Suppressor macrophage treated with lipopolysaccharide for 1 hour (primary cell): ENCODE measurements around the gene GALNT2.

Source experiments
- DNase-seq, 3 donors: peaks; one replicate each; pipeline ENCODE4 v3.0.0-alpha.2; 2020 to 2022

The GALNT2 gene

GRCh38 chr1:230073371-230074035, 6.5 kb downstream of the GALNT2 start:
- DNase-seq, result peak in 2 of 3 donors; percentile 23 to 27

DNA sequence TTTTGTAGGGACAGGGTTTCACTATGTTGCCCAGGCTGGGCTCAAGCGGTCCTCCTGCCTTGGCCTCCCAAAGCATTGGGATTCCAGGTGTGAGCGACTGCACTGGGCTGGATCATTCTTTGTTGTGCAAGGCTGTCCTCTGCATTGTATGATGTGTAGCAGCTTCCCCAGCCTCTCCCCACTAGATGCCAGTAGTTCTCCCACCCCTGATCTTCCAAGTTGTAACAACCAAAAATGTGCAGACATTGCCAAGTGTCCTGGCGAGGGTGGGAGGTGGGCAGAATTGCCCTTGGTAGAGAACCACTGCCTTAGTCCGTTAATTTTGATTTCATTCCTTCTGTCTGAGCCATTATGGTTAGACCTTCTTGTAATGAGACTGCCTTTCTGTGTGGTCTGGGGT, 7.2 kb downstream of the GALNT2 start:
- DNase-seq, result no peak

DNA sequence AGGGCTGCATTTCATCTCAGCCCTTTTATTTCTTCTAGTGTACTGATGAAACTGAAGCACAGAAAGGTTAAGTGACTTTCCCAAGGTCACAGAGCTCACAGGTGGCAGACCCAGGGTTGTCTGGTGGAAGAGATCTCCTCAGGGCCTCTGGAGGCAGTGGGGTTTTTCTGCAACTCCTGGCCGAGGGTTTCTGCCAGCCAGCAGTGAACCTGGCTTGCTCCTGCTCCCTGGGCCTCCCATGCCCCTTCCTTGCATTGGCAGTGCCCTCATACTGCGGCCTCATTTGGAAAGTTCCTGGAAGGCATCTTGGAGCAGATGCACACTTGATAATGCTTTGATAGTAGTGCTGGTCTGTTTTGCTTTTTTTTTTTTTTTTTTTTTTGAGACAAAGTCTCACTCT, 7.7 kb downstream of the GALNT2 start:
- DNase-seq, result no peak

- no peak for DNase-seq
Measured at GRCh38 chr1:230076121-230076520, 9.1 kb downstream of the GALNT2 start.

DNA sequence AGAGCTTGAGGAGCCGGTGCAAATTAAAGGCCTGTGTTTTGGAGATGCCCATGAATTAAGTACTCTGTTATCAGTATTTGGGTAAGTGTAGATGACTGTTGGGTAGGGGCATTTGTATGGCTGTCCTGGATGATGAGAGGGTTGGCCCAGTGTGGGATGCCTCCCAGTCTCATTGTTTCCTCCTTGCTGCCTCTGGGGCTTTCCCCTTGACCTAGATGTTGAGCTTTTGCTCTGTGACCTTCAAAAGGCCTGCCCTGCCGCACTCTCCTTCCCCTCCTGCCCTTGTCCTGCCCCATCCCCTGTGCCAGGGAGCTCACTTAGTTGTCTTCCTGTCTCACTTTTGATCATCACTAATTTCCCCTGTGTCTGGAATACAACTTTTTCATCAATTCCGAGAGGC, 10.0 kb downstream of the GALNT2 start:
- peak in 2 of 3 donors; percentile 17 to 27 for DNase-seq

DNA sequence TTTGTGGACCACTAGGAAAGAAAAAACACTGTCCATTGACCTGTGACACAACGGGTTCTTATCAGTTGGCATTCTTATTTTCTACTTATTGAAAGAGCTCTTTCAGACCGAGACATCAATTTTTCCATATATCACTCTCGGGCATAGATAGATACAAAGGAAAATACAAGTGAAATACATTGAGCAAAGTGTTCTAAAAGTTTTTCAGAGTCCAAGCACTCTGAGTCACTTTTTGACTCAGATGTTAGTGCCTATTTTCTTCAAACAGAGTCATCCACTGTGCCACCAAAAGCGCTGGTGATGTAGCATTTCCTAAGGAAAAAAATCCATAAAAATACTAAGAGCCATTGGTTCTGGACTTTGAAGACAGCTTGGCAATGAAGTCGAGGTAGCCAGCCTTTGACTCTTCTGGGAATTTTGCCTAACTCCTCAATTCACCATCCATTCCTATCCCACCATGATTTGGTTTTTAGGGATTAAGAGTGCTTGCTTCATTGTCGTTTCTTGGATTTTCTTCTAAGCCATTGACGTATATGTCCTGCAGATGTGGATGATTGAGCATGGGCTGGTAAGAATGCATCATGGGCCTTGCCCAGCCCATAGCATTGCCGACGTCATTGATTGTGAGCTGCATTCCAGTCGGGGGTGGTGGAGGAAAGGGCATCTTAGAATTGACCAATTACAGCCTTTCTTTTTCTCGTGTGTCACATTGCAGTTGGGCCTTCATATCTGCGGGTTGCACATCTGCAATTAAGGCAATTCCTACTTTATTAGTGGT, 10.6 kb downstream of the GALNT2 start:
- peak in 2 of 3 donors; percentile 17 to 25 for DNase-seq

DNA sequence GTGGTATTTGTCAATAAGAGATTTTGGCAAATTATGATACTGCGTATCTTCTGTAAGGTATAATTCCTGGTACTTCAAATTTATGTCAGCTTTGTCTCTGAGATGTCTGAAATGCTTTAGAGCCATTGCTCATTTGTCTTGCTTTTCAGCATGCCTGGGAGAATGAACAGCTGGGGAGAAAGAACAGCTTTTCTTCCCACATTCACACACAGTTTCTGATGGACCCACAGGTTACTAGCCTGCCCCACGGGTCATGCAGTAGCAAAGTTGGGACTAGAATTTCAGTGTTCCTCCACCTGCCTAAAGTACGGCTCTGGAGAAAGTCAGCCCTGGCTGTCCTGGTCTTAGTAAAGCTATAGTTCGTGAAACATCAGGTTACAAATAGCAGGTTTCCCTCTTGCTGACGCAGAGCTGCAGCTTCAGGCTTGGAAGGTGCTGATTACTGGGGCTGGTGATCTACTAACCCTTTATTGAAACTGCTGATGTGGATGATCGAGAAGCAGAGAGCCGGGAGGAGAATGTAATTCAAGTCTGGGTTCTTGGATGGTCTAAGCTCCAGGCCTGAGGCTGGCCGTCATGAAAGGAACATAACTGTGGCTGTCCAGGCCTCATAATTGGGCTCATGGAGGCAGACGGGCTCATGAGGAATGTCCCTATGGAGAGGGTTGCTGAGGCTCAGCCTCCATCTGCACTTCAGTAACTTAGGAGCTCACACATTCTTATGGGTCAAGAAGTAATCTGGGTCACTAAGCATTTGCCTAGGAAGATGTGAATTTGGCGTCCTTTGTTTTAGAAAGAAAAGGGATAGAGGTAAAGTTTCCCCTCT, 12.4 kb downstream of the GALNT2 start:
- DNase-seq, result no peak

DNA sequence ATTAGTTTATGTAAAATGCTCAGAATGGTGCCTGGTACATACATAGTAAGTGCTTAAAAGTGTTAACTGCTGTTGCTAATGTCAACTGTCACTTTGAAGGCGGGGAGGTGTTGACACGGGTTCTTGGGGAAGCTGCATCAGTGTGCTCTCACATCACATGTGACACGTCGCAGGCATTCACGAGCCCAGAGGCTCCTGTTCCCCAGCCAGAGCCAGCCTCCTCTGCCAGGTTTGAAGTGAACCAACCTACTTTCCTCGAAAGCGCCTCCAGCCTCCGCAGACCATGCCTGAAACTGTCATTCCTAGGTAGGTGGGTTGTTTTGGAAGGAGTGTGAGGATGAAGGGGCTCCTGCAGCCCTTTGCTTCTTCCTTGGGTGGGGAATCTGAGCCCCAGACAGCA, 13.8 kb downstream of the GALNT2 start:
- DNase-seq, result no peak

DNA sequence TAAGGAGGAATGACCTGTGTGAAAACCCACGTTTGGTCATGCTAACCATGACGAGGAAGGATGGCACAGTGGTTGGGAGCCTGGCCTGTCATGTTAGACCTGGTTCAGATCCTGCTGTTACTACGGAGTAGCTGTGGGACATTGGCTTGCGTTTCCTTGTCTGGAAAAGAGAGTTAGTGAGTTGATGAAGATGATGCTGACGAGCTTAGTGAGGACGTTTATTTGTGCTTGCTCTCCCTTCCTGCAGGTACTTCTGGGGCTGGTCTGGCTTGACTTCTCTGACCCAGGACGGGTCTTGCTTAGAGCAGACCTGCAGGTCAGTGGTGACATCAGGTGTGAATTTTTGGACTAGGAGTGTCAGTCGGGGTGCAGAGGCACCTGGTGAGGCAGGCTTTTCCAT, 14.7 kb downstream of the GALNT2 start:
- DNase-seq, result no peak

DNA sequence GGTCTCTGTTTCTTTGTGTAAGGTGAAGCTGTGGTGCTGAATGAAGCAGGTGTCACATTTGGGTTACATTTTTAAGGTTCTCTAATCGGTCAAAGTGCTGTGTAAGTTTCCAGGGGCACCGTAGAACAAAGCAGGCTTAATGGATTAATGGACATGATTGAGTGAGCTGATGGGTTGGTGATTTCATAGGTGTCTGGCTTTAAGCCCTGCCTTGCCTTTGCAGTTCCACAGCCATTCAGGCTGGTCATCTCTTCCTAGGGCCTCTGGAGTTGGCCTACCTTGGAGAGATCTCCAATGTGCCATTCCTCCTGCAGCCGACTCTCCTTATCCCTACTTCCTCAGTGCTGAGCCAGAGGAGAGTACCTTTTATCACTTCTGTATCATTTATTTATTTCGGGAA, 15.2 kb downstream of the GALNT2 start:
- no peak for DNase-seq

GRCh38 chr1:230083053-230083452, 16.0 kb downstream of the GALNT2 start:
- DNase-seq, result no peak

DNA sequence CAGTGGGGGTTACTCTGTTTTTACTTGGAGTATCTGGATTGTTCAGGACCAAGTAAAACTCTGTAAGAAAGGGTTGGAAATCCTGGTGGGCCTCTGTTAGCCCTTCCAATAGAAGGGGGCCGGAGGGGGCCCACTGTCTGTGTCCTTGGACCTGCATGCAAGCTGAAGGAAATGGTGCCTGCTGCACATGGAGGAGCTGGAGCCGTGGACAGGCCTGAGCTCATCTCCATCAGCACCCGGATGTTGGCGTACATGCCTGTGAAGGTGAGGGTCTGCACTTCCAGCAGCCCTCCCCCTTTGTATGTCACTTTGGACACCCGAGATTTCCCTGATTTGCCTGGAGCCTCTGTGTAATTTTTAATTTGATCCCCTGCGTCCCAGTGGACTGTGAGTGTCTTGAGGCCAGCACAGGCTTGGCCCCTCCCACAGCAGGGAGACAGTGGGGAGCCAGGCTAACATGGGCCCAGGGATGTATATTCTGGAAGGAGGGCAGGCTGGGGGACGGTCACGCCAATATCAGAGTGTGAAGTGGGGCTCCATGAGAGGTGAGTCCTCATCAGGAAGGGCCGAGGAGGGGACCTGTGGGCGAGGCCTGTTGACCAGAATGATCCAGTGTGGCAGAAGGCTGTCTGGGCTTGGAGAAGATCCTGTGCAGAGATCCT, 16.8 kb downstream of the GALNT2 start:
- no peak for DNase-seq

GRCh38 chr1:230084408-230085177, 17.6 kb downstream of the GALNT2 start:
- peak; percentile 69 to 82 (median 71) for DNase-seq

DNA sequence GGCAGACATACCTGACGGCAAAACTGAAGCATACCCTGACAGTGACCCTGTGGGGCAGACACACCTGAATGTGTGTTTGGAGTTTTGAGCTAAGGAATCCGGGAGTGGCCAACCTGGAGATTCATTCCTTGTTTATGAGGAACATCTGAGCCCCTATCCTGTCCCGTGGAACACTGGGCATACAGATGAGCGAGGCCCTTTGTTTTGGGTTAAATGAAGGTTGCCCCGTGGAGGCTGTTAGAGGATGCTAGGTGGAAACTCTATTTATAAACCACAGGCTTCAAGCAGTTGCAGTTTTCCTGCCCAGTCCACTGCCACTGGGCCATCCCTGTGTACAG, 18.1 kb downstream of the GALNT2 start:
- no peak for DNase-seq

DNA sequence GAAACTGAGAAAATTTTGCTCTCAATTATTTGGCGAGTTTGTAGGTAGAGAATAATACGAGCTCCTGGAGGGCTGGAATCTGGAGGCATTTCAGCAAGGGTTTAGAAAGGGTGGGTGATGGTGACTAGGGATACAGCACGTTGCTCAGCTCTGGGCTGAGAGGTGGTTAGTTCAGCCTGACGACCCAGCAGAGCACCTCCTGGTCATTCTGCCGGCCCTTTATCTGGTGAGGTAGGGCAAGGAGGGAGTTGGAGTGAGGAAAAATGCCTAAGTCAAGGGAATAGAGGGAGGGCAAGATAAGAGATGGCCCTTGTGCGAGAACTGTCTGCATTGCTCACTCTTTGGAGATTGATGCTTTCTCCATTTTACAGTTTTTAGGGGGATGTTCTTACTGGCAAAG, 19.1 kb downstream of the GALNT2 start:
- DNase-seq, result no peak

DNA sequence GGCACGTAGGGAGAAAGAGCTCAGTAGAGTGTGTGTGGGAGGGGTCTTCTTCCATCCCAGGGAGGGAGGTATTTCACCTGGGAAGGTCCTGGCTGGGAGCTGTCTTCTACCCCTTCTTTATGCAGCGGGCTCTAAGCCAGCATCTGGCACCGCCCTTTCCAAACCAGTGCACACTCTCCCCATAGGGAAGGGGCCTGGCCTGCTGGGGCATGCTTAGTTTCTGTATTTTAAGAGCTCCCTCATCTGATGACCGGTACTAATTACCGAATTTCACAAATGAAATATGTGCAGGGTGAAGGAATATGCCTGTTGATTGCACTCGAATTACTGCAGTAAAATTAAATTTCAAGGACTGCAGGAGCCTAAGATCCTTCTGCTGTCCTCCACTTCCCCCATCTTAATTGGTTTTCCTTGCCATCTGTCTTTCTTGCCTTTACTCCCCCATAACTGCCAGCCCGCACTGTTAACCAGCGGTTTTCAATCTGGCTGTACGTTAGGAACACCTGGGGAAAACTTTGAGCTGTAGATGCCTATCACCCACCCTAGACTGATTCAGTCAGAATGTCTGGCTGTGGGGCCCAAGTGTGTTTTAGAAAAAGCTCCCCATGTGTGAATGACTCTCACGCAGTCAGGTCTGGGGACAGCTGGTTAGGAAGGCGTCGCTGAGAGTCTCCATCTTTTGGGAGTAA, 20.1 kb downstream of the GALNT2 start:
- DNase-seq, result no peak

DNA sequence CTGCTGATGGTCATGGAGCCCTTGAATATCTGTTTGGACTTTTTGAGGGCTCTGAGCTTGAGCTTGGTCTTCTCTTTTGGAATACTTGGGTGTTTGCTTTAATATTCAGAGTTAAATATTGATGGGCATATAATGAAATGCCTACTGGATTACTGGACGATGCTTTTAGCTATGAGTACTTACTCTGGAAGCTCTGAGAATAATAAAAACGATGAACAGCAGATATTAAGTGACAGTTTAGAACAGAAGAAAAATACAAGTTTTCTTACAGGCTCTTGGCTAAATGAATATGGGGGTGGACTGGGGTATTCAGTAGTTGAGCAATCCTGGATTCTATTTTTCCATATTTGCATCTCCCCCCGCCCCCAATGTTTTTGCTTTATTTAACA, 20.7 kb downstream of the GALNT2 start:
- DNase-seq, result peak in 1 of 3 donors; percentile 29

- no peak for DNase-seq
Measured at GRCh38 chr1:230090194-230090711, 23.2 kb downstream of the GALNT2 start.

GRCh38 chr1:230091473-230092231, 24.6 kb downstream of the GALNT2 start:
- DNase-seq, result no peak

GRCh38 chr1:230094746-230095145, 27.7 kb downstream of the GALNT2 start:
- DNase-seq, result no peak

DNA sequence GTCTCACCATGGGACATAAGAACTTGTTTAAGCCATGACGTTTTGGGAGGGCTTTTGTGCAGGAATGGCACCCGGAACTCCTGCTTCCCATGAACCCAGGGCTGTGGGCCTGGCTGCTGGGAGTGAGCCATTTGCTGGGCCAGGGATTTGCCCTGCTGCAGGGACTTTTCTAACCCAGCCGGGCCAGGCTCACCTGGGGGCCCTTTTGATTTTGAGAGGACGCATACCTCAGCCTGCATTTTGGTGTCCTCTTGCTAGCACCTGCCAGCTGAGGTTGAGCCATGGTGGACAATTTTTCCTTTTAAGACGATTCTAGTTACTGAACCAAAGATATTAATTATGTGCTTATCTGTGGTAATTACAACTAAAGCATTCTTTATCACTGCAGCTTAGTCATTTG, 28.9 kb downstream of the GALNT2 start:
- DNase-seq, result no peak
